PC-3 (cell line): ENCODE results near the gene MYB.

Experiments used
- CTCF ChIP-seq: fragments of 300-600 bp; sonication (generic); conservative IDR thresholded peaks from 2 replicates; pipeline ENCODE4 v1.5.1; 2017; ENCODE audit warnings: antibody characterized with exemption, low read depth, mild to moderate bottlenecking, low read length
- EZH2 ChIP-seq: fragments of 300-600 bp; sonication (generic); IDR thresholded peaks from one replicate; pipeline ENCODE4 v1.6.1; 2017; ENCODE audit warnings: antibody characterized with exemption, mild to moderate bottlenecking, low read length; ENCODE audit not compliant: unreplicated experiment
- EZH2phosphoT487 ChIP-seq: fragments of 300-600 bp; sonication (generic); IDR thresholded peaks from 2 replicates; pipeline ENCODE4 v1.6.1; 2018; ENCODE audit warnings: mild to moderate bottlenecking, antibody characterized with exemption, low read length, borderline replicate concordance

- TF ChIP-seq EZH2 = no peak
- no peak for TF ChIP-seq CTCF
- no peak for TF ChIP-seq EZH2phosphoT487
Observed at GRCh38 chr6:135147637-135148592, 33.2 kb upstream of the MYB start.
